ENCODE data around the gene DHX16.
A peak's percentile ranks its signal among the peaks of the same experiment; 100 is the strongest.
"Not testable (repeated sequence)": the region's sequence is repeated elsewhere in the genome, so short reads cannot be mapped to it uniquely, and the experiment has no call there.

Gene DHX16

DNA sequence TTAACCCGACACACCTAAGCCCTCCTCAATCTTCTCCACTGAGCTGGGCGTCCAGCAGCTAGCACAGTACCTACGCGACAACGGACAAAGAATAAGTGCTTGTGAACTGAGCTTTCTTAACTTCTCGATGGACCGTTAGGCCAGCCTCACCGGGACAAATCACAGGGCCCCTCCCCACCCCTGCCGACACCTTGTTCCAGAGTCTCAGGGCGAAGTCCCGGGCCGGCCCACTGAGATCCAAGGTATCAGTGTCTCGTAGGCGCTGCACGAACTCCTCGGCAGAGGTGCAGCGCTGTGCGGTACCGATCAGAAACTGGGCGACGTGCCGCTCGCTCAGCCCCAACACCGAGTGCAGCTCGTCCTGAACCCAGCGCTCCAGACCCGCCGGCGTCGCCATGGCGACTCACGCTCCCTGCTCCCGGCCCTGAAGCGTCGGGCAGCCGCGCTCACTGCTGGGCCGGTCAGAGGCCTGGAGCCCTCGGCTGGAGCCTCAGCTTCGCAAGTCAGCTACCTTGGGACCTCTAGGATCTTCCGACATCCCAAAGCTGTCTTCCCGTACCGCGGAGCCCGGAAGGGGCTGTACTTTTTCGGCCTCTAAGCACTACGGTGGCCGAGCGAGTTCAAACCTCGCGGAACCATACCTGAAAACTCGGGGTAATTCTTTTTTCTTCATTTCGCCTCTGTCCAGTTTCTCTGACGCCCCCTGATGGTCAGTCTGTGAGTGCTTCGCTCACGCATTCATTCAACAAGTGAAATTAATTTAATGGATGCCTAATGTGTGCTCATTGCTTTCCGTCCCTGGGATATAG, at the start of gene DHX16:
DHX16 (minus strand) TSS at position 562 of the 809 bp plus-strand sequence; CDS start at position 397, 165 bp downstream.
- peak; percentile 91 to 93 for DNase-seq

DNA sequence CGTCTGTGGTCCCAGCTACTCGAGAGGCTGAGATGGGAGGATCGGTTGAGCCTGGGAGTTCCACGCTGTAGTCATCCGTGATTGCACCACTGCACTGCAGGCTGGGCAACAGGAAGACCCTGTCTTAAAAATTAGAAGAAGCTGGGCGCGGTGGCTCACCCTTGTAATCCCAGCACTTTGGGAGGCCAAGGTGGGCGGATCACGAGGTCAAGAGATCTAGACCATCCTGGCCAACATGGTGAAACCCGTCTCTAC, 49.1 kb upstream of the DHX16 start:
- peak in 1 of 2 donors; percentile 41 for DNase-seq

- DNase-seq, result peak; percentile 98
Measured at GRCh38 chr6:30721198-30722024, 48.6 kb upstream of the DHX16 start.

- DNase-seq, result peak; percentile 71 to 76
Measured at GRCh38 chr6:30720738-30721197, 48.0 kb upstream of the DHX16 start.

DNA sequence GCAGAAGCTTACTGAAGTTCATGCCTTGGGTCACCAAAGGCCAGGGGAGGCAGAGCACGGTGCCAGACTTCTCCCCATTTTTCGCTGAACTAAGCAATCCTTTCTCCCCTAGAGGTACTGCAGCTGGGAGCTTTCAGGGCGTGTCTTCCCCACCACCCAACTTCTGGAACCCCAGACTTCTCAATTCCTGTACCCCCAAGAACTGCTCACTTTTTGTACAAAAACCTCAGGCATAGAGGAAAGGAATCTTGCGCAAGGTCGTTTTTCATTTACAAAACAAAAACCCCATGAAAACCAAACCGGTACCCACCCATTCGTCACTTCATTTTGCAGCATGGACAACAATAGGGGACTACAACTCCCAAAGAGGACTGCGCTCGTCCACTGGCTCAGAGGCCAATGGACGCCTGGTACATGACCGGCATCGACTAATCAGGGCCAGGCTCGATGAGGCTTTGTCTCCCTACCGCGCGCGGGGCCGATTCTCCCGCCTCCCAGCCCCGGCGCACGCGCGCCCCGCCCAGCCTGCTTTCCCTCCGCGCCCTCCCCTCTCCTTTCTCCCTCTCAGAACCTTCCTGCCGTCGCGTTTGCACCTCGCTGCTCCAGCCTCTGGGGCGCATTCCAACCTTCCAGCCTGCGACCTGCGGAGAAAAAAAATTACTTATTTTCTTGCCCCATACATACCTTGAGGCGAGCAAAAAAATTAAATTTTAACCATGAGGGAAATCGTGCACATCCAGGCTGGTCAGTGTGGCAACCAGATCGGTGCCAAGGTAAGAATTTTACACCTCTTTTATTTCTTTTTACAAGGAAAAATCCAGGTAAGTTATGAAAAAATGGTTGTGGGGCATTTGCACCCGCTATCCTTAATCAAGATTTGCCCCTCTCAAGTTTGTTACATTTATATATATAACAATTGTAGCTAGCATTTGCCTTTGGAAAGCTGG, 47.3 kb upstream of the DHX16 start, which contains the start of gene TUBB:
TUBB (plus strand) TSS at position 562 of the 947 bp plus-strand sequence; CDS start at position 717, 155 bp downstream.
- DNase-seq, result peak; percentile 95

GRCh38 chr6:30719356-30719755, 46.5 kb upstream of the DHX16 start:
- DNase-seq, result no peak

- not testable (repeated sequence) for DNase-seq
Measured at GRCh38 chr6:30717845-30718720, 45.3 kb upstream of the DHX16 start.

- peak; percentile 99 for DNase-seq
Measured at GRCh38 chr6:30717129-30717844, 44.5 kb upstream of the DHX16 start, which contains the start of gene MDC1. Gene MDC1 (minus strand): TSS chr6:30717281. CDS start chr6:30715175, 2,106 bp downstream.

- DNase-seq, result no peak
Measured at GRCh38 chr6:30716879-30717128, 44.0 kb upstream of the DHX16 start.

- DNase-seq, result no peak
Measured at GRCh38 chr6:30714263-30714662, 41.5 kb upstream of the DHX16 start.

- no peak for DNase-seq
Measured at GRCh38 chr6:30712441-30712945, 39.7 kb upstream of the DHX16 start.

GRCh38 chr6:30711758-30712380, 39.1 kb upstream of the DHX16 start:
- no peak for DNase-seq

DNA sequence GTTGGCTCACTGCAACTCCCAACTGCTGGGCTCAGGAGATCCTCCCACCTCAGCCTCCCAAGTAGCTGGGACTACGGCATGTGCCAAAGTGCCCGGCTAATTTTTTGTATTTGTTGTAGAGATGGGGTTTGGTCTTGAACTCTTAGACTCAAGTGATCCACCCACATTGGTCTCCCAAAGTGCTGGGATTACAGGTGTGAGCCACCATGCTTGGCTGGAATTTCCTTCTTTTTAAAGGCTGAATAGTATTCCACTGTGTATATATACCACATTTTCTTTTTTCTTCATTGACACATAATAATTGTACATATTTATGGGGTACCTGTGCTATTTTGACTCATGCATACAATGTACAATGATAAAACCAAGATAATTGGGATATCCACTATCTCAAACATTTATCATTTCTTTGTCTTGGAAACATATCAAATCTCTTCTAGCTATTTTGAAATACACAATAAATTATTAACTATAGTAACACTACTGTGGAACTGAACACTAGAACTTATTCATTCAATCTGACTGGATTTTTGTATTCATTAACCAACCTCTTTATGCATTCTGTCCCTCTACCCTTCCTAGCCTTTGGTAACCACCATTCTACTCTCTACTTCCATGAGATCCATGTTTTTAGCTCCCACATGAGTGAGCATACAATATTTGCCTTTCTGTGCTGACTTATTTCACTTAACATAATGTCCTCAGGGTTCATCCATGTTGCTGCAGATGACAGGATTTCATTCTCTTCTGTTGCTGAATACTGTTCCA, 36.5 kb upstream of the DHX16 start:
- DNase-seq, result no peak

- DNase-seq, result no peak
Measured at GRCh38 chr6:30707281-30707850, 34.6 kb upstream of the DHX16 start.

DNA sequence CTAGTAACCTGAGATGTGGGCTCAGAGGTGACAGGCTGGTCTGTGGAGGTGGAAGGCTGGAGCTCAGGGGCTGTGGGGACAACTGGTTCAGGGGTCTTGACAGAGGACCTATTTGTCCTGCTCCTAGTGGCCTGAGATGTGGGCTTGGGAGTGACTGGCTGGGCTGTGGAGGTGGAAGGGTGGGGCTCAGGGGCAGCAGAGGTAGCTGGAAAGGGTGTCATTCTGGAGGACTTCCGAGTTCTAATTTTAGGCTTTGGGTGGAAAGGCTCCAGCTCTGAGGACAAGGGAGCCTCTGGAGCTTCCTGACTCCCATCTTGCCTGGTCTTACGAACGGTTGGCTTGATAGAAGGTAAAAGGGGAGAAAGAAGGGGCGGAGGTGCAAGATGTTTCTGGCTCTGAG, 32.8 kb upstream of the DHX16 start:
- DNase-seq, result no peak

DNA sequence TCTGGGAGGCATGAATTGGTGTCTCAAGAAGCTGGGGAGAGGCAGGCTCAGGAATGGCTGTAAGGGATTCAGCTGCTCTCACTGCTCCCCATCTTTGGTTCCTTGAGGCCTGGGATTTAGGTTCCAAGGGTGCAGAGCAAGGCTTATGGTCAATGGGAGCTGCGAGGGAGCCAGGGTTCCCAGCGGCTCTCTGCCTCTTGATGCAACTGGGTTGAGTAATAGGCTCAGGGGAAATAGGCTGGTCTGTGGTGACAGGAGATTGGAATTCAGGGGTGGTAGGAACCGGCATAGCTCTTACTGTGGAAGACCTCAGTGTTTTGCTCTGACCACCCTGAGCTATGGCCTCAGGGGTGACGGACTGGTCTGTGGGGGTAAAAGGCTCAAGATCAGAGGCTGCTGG, 31.0 kb upstream of the DHX16 start:
- no peak for DNase-seq

DNA sequence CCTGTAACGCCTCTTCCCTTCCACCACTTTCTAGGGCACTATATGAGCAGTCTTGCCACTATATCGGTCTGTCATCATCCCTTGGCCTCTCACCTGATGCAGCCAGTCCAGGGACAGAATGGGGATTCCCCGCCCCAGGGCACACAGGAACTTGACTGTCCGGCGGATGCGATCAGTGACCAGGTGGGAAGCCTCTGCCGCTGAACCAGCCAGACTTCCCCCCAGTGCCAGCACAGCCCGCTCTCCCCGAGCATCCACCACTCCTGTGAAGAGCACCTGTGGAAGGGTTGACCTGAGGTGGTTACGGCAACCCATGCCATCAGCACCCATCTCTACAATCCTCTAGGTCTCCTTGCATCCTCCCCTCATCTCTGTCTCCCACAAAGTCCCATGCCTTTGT, 30.2 kb upstream of the DHX16 start:
- no peak for DNase-seq

- no peak for DNase-seq
Measured at GRCh38 chr6:30700340-30700739, 27.5 kb upstream of the DHX16 start.

- DNase-seq, result no peak
Measured at GRCh38 chr6:30696432-30696831, 23.6 kb upstream of the DHX16 start.

Measured in stimulated activated CD4-positive, alpha-beta T cell treated with anti-CD3 and anti-CD28 coated beads, Interleukin-2, amount 100 ng/mL, for 24 hours (primary cell).